WERI-Rb-1 (cell line): ENCODE measurements around the gene OR10H4.

Experiments
- DNase-seq: peaks from one replicate; pipeline ENCODE4 v3.0.0-alpha.2; 2020
- H3K27ac ChIP-seq: fragments of 250-450 bp; sonication (Bioruptor Pico); 2 replicates; pipeline ENCODE4 v1.5.1; 2020; ENCODE audit warnings: mild to moderate bottlenecking, moderate library complexity
- H3K27me3 ChIP-seq: fragments of 250-450 bp; sonication (Bioruptor Pico); 2 replicates; pipeline ENCODE4 v1.5.1; 2021; ENCODE audit warnings: mild to moderate bottlenecking, low read depth, moderate library complexity; ENCODE audit not compliant: insufficient read depth, severe bottlenecking
- H3K36me3 ChIP-seq: fragments of 250-450 bp; sonication (Bioruptor Pico); 2 replicates; pipeline ENCODE4 v1.5.1; 2020; ENCODE audit warnings: mild to moderate bottlenecking, moderate library complexity
- H3K4me3 ChIP-seq: 2 replicates; pipeline ENCODE4 v1.5.1; 2011; ENCODE audit warnings: low read depth, mild to moderate bottlenecking, control low read depth, low read length
- H3K9me3 ChIP-seq: fragments of 250-450 bp; sonication (Bioruptor Pico); 2 replicates; pipeline ENCODE4 v1.5.1; 2021; ENCODE audit warnings: mild to moderate bottlenecking, moderate library complexity; ENCODE audit not compliant: severe bottlenecking
- CTCF ChIP-seq: IDR thresholded peaks from 2 replicates; pipeline ENCODE4 v1.5.1; 2011; ENCODE audit warnings: low read depth, mild to moderate bottlenecking, control low read depth, inconsistent platforms, low read length

The OR10H4 gene

DNA sequence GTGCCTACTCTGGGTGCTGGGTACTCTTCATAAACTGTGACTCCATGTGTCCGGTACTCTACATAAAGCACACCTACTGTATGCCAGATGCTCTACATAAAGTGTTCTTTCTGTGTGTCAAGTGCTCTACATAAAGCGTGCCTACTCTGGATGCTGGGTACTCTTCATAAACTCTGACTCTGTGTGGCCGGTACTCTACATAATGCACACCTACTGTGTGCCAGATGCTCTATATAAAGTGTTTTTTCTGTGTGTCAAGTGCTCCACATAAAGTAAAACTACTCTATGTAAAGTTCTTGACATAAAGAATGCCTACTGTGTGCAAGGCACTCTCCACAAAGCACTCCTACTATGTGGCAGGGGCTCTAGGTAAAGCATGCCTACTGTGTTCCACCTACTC, 12.6 kb upstream of the OR10H4 start:
- Histone ChIP-seq H3K27me3 (peaks cover 35% of the 10 kb centered on the region), H3K4me3 (no peak overlapping the region), H3K36me3 (no peaks in the 10 kb centered on the region), H3K9me3 (peaks cover 8% of the 10 kb centered on the region), H3K27ac (no peak overlapping the region)
- DNase-seq: no peak
- TF ChIP-seq CTCF: no peak

DNA sequence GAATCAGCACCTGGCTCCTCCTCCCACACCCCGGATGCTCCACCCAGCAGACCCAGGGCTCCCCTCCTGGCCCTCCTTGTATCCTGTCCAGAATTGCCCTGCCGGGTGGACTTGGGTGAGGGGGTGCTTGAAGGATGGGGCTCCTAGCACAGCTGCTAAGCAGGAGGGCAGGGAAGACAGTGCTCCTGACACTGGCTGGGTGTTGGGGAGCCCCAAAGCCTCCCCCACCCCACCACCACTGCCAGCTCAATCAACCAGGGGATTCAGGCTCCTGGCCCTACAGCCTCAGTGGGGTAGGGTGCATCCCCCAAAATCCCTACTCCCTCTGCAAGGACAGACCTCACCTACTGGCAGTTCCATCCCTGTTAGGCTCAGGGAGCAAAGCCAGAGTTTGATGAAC, 11.9 kb upstream of the OR10H4 start:
- Histone ChIP-seq H3K4me3 (no peak overlapping the region), H3K9me3 (peaks cover 8% of the 10 kb centered on the region), H3K36me3 (no peaks in the 10 kb centered on the region), H3K27me3 (peaks cover 38% of the 10 kb centered on the region), H3K27ac (no peak overlapping the region)
- TF ChIP-seq CTCF: no peak
- DNase-seq: no peak

- no peak overlapping the region for H3K27ac ChIP-seq
- no peak overlapping the region for H3K4me3 ChIP-seq
- DNase-seq: no peak
- peaks cover 43% of the 10 kb centered on the region for H3K27me3 ChIP-seq
- TF ChIP-seq CTCF: no peak
- H3K9me3 ChIP-seq: peaks cover 8% of the 10 kb centered on the region
- H3K36me3 ChIP-seq: no peaks in the 10 kb centered on the region
Observed at GRCh38 chr19:15937771-15938170, 11.0 kb upstream of the OR10H4 start.

GRCh38 chr19:15944401-15944800, 4.4 kb upstream of the OR10H4 start:
- TF ChIP-seq CTCF: no peak
- peaks cover 17% of the 10 kb centered on the region for H3K9me3 ChIP-seq
- peaks cover 34% of the 10 kb centered on the region for H3K27me3 ChIP-seq
- H3K4me3 ChIP-seq: no peak overlapping the region
- H3K27ac ChIP-seq: no peak overlapping the region
- H3K36me3 ChIP-seq: no peaks in the 10 kb centered on the region
- DNase-seq: no peak

DNA sequence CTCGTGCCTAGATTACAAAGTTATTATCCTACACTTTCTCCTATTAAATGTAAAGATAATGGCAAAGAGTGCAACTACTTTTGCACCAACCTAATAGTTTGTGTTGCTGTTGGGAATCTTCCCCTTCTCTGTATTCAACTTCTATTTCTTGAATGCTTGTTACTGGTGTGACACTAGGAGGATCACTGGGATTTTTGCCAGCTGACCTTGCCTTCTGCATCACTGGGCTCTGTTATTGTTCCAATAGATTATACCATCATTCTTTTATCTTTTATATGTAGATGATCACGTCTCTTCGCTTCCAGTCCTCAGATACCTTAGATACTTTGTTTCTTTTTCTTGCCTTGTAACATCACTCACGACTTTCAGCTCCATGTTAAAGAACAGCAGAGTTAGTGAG, 3.5 kb upstream of the OR10H4 start:
- Histone ChIP-seq H3K27ac (no peak overlapping the region), H3K27me3 (peaks cover 29% of the 10 kb centered on the region), H3K36me3 (no peaks in the 10 kb centered on the region), H3K9me3 (peaks cover 17% of the 10 kb centered on the region), H3K4me3 (no peak overlapping the region)
- TF ChIP-seq CTCF: no peak
- DNase-seq: no peak

GRCh38 chr19:15954820-15955219, 6.0 kb downstream of the OR10H4 start:
- Histone ChIP-seq H3K9me3 (no peaks in the 10 kb centered on the region), H3K36me3 (no peaks in the 10 kb centered on the region), H3K4me3 (no peak overlapping the region), H3K27me3 (peaks cover 61% of the 10 kb centered on the region), H3K27ac (no peak overlapping the region)
- DNase-seq: no peak
- no peak for TF ChIP-seq CTCF
